ENCODE data around the gene IL1B. TPM values are rescaled to one million over a fixed set of nuclear protein-coding genes. Genes with fewer than 3 reads are reported as not detected.
"Not testable (repeated sequence)": the region's sequence is repeated elsewhere in the genome, so short reads cannot be mapped to it uniquely, and the experiment has no call there.

Gene IL1B
- total RNA-seq, 2 donors from 2014 or later = 4.0 to 6.2 TPM

DNA sequence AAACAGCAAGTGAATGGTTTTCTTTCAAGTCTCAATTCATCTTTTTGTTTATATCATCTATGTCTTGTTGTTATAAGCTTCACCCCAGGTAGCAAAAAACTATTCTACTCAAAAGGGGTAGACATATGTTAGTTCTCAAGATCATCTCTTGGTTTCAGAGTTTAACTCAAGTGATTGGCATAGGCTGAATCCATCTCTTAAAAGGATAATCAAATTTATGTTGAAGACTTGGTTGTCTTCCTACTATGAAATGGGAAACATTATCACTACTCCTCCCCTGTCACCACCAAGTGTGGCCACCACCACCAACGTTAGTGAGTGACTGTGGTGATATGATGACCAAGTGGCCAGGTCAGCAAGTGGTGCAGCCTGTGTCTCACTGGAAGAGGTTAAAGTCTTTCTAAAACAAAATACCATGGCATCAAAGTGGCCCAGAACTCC is 1.5 kb downstream of the IL1B start:
- TF ChIP-seq, protein P1, sequence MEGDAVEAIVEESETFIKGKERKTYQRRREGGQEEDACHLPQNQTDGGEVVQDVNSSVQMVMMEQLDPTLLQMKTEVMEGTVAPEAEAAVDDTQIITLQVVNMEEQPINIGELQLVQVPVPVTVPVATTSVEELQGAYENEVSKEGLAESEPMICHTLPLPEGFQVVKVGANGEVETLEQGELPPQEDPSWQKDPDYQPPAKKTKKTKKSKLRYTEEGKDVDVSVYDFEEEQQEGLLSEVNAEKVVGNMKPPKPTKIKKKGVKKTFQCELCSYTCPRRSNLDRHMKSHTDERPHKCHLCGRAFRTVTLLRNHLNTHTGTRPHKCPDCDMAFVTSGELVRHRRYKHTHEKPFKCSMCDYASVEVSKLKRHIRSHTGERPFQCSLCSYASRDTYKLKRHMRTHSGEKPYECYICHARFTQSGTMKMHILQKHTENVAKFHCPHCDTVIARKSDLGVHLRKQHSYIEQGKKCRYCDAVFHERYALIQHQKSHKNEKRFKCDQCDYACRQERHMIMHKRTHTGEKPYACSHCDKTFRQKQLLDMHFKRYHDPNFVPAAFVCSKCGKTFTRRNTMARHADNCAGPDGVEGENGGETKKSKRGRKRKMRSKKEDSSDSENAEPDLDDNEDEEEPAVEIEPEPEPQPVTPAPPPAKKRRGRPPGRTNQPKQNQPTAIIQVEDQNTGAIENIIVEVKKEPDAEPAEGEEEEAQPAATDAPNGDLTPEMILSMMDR (IDR thresholded peaks at IDR 0.05) = no peak
- Histone ChIP-seq H3K36me3 (no peaks in the 10 kb centered on the region), H3K27me3 (replicated peaks; ENCODE audit: insufficient read depth) (no peaks in the 10 kb centered on the region), H3K4me3 (no peak overlapping the region), H3K27ac (no peak overlapping the region), H3K4me1 (ENCODE audit: control insufficient read depth in 1 of 2, low read depth in 2 of 2) (no peaks in the 10 kb centered on the region), H3K9me3 (no peaks in the 10 kb centered on the region)
- DNase-seq (ENCODE audit: low spot score) (no peak), ATAC-seq (ENCODE audit: insufficient number of reproducible peaks, low FRiP score, low read depth) (no peak)

DNA sequence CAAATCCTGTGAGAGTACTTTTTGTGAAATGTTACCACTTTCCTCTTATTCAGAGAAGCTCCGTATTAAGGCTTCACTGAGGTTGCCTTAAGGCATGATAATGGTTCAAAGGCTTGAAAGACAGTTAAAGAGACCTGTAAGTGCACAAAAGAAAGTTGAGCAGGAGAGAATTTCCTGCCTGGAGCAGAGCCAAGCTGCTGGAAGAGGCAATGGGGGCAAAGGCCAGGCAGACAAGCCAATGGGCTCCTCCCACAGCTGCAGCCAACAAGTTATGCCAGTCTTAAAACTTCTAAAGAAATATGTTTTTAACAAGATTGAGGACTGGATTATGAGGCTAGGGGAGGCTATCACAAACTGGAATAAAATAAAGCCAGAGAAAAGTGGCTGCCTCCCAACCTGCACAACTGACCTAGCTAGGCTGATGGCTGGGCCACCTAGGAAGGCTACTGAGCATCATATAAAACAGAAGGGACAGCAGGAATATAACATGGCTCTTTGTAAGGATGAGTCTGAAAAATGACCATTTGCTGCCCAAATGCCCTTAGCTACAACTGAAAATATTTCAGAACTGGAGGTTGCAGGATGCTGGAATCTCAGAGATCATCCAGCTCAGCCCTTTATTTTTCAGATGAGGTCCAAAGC is 2.1 kb downstream of the IL1B start:
- no peak for ATAC-seq (ENCODE audit: insufficient number of reproducible peaks, low FRiP score, low read depth)
- H3K9me3 ChIP-seq = no peaks in the 10 kb centered on the region

DNA sequence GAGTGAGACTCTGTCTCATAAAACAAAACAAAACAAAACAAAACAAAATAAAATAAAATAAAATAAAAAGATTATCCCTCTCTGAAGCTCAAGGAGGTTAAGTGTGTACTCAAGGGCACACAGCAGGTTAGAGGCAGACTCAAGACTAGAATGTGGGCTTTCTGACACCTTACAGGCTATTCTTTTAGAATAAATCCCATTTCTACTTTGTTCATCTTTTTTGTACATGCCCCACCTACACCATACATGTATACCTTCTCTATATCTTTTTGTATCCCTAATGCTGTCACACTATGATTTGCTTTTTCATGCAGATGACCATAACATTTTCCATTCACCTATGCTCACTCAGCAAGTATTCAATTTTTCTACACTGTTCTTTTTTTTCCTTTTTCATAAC is 2.6 kb downstream of the IL1B start:
- no peak overlapping the region for H3K27ac ChIP-seq
- H3K9me3 ChIP-seq = no peaks in the 10 kb centered on the region
- no peak for DNase-seq (ENCODE audit: low spot score)
- H3K36me3 ChIP-seq = no peaks in the 10 kb centered on the region
- TF ChIP-seq, protein P1 (IDR thresholded peaks at IDR 0.05) = no peak
- H3K4me1 ChIP-seq (ENCODE audit: control insufficient read depth in 1 of 2, low read depth in 2 of 2) = no peaks in the 10 kb centered on the region
- H3K27me3 ChIP-seq (replicated peaks; ENCODE audit: insufficient read depth) = no peaks in the 10 kb centered on the region
- ATAC-seq (ENCODE audit: insufficient number of reproducible peaks, low FRiP score, low read depth) = no peak
- H3K4me3 ChIP-seq = no peak overlapping the region

More for the DNA sequence above, 2.1 kb downstream of the IL1B start:
- DNase-seq (ENCODE audit: low spot score) = no peak
- H3K4me3 ChIP-seq = no peak overlapping the region
- no peaks in the 10 kb centered on the region for H3K27me3 ChIP-seq (replicated peaks; ENCODE audit: insufficient read depth)
- TF ChIP-seq, protein P1 (IDR thresholded peaks at IDR 0.05) = no peak
- H3K27ac ChIP-seq = no peak overlapping the region
- no peaks in the 10 kb centered on the region for H3K4me1 ChIP-seq (ENCODE audit: control insufficient read depth in 1 of 2, low read depth in 2 of 2)
- H3K36me3 ChIP-seq = no peaks in the 10 kb centered on the region

- H3K27me3 ChIP-seq (replicated peaks; ENCODE audit: insufficient read depth); DNase-seq (ENCODE audit: low spot score); H3K4me1 ChIP-seq (ENCODE audit: control insufficient read depth in 1 of 2, low read depth in 2 of 2): not testable (repeated sequence)
Measured at GRCh38 chr2:112833639-112833931, 3.0 kb downstream of the IL1B start.

DNA sequence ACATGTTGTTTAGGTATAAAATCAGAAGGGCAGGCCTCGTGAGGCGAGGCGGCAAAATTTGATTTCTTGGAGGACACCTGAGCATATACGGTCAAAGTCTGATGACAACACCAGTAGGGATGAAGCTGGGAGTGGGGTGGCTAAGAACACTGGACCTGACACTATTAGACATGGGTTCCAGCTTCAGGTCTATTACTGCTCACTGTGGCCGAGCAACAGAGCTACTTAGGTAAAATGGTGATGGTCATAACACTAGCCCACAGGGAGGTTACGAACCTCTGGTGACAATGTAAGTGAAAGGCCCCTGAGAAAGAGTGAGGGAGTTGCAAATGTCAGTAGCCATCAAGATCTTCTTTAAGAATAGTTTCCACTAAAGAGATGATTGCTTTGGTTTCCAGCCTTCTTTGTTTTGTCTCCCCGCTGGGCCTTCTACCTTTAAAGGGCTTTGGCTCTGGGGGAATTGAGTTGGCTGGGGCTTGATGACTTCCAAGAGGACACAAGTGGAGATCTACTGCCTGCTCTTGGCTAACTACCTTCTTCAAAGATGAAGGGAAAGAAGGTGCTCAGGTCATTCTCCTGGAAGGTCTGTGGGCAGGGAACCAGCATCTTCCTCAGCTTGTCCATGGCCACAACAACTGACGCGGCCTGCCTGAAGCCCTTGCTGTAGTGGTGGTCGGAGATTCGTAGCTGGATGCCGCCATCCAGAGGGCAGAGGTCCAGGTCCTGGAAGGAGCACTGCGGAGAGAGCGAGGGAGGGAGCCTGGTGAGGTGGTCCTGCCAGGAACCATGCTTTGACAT is 3.5 kb downstream of the IL1B start:
- Histone ChIP-seq H3K4me1 (ENCODE audit: control insufficient read depth in 1 of 2, low read depth in 2 of 2) (no peaks in the 10 kb centered on the region), H3K27ac (no peak overlapping the region), H3K9me3 (no peaks in the 10 kb centered on the region), H3K4me3 (no peak overlapping the region), H3K36me3 (no peaks in the 10 kb centered on the region), H3K27me3 (replicated peaks; ENCODE audit: insufficient read depth) (no peaks in the 10 kb centered on the region)
- DNase-seq (ENCODE audit: low spot score) = no peak
- TF ChIP-seq, protein P1 (IDR thresholded peaks at IDR 0.05) = no peak
- ATAC-seq (ENCODE audit: insufficient number of reproducible peaks, low FRiP score, low read depth) = no peak

More at GRCh38 chr2:112833639-112833931, 3.0 kb downstream of the IL1B start:
- ATAC-seq (ENCODE audit: insufficient number of reproducible peaks, low FRiP score, low read depth); H3K4me3 ChIP-seq; H3K36me3 ChIP-seq; H3K9me3 ChIP-seq; H3K27ac ChIP-seq: not testable (repeated sequence)

All from thoracic aorta (tissue), 2 donors.